Lower lobe of right lung (tissue), 2 donors: ENCODE measurements around the gene SOCS1. TPM values are rescaled to one million over a fixed set of nuclear protein-coding genes. Genes with fewer than 3 reads are reported as not detected.

ENCODE experiments used
- ATAC-seq, 2 donors: fragments of 200-7000 bp; cut with Tn5 transposase; one replicate each; pipeline ENCODE4 v1.9.1; 2020 to 2022; ENCODE audit warnings: mild to moderate bottlenecking in 2 of 2, moderate library complexity in 2 of 2
- DNase-seq: peaks from one replicate; pipeline ENCODE4 v3.0.0-alpha.2; 2020
- H3K27ac ChIP-seq: fragments of 200-600 bp; one replicate; pipeline ENCODE4 v1.8.0; 2022
- H3K27me3 ChIP-seq: fragments of 200-600 bp; one replicate; pipeline ENCODE4 v1.8.0; 2022; ENCODE audit warnings: low read depth
- H3K36me3 ChIP-seq: fragments of 200-600 bp; one replicate; pipeline ENCODE4 v1.8.0; 2022; ENCODE audit warnings: mild to moderate bottlenecking
- H3K4me1 ChIP-seq: fragments of 200-600 bp; one replicate; pipeline ENCODE4 v1.8.0; 2022
- H3K4me3 ChIP-seq: fragments of 200-600 bp; one replicate; pipeline ENCODE4 v1.8.0; 2022; ENCODE audit warnings: mild to moderate bottlenecking
- H3K9me3 ChIP-seq: fragments of 200-600 bp; one replicate; pipeline ENCODE4 v1.8.0; 2022
- CTCF ChIP-seq: fragments of 200-600 bp; IDR thresholded peaks from one replicate; pipeline ENCODE4 v1.8.0; 2022; ENCODE audit warnings: antibody characterized with exemption, mild to moderate bottlenecking
- intact Hi-C: fragments of 100-400 bp; cut with DNase I; formaldehyde crosslinking; loops from one replicate; pipeline ENCODE4 v1.11.0; 2022
- total RNA-seq: library from RNA; stranded (reverse); fragmentation: NEBNext Ultra II Directional; extraction: Animal tissue kit (Norgen Biotek cat#: 25700); gene quantifications from one replicate; pipeline ENCODE4 v1.2.1, GENCODE V29; 2021
- donor health status: DM: no; HTN: yes; CAD: no; lungs with severe emphysema.

Gene SOCS1
- total RNA-seq, 1 donor from 2014 or later, result 17.8 TPM

DNA sequence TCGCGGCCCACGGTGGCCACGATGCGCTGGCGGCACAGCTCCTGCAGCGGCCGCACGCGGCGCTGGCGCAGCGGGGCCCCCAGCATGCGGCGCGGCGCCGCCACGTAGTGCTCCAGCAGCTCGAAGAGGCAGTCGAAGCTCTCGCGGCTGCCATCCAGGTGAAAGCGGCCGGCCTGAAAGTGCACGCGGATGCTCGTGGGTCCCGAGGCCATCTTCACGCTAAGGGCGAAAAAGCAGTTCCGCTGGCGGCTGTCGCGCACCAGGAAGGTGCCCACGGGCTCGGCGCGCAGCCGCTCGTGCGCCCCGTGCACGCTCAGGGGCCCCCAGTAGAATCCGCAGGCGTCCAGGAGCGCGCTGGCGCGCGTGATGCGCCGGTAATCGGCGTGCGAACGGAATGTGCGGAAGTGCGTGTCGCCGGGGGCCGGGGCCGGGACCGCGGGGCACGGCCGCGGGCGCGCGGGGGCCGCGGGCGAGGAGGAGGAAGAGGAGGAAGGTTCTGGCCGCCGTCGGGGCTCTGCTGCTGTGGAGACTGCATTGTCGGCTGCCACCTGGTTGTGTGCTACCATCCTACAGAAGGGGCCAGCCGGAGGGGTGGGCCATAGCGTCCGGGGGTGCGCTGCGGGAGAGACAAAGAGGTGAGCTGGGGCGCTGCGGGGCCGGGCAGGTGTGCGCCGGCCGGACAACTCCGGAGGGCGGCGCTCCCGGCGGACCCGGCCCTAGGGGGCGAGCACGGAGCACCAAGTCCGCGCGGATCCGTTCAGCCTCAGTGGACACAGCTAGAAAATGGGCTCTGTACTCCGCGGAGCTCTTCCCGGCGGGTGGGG, 879 bp downstream of the SOCS1 start:
- peak; percentile 3 to 7 for ATAC-seq
- peak overlapping the region; percentile 98 for H3K27ac ChIP-seq
- DNase-seq, result peak; percentile 74
- intact Hi-C loops, result loop anchor here (5.0 kb wide), 1 partner anchor 283 kb away; no protein-coding TSS in a partner anchor
- TF ChIP-seq CTCF, result no peak
- peaks cover 56% of the 10 kb centered on the region for H3K4me1 ChIP-seq
- no peaks in the 10 kb centered on the region for H3K9me3 ChIP-seq
- peaks cover 5% of the 10 kb centered on the region for H3K36me3 ChIP-seq
- no peaks in the 10 kb centered on the region for H3K27me3 ChIP-seq
- peak overlapping the region; percentile 90 for H3K4me3 ChIP-seq

DNA sequence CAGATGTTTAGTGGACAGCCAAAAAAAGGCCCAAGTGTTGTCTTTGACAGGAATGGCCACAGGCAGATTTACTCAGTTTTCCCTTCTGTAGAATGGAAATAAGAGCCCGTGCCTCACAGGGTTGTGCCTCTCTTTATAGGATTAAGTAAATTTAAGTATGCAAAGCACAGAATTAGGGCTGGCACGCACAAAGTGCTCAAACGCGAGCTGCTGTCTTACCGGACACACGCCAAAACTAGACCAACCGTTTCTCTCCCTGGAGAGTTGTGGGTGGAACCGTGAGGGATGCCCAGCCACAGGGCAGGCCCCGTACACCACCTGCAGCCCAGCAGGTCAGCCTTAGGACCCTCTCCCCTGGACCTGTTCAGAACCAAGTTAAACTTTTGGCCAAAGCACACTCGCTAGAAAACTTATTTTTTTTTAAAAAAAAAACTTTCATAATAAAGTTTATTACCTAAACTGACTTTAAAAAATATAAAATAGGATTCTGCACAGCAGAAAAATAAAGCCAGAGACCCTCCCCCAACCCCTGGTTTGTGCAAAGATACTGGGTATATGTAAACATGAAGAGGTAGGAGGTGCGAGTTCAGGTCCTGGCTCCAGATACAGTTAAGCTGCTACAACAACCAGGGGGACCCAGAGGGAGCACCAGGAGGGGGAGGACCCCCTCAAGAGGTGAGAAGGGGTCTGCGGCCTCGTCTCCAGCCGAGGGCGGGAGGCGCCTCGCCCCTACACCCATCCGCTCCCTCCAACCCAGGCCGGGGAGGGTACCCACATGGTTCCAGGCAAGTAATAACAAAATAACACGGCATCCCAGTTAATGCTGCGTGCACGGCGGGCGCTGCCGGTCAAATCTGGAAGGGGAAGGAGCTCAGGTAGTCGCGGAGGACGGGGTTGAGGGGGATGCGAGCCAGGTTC, 1.8 kb downstream of the SOCS1 start:
- no peak for TF ChIP-seq CTCF
- intact Hi-C loops, result loop anchor here (5.0 kb wide), 1 partner anchor 282 kb away; no protein-coding TSS in a partner anchor
- Histone ChIP-seq H3K27me3 (no peaks in the 10 kb centered on the region), H3K4me3 (peak overlapping the region; percentile 90), H3K36me3 (peaks cover 5% of the 10 kb centered on the region), H3K27ac (peak overlapping the region; percentile 98), H3K9me3 (no peaks in the 10 kb centered on the region), H3K4me1 (peaks cover 49% of the 10 kb centered on the region)
- no peak for ATAC-seq
- no peak for DNase-seq

DNA sequence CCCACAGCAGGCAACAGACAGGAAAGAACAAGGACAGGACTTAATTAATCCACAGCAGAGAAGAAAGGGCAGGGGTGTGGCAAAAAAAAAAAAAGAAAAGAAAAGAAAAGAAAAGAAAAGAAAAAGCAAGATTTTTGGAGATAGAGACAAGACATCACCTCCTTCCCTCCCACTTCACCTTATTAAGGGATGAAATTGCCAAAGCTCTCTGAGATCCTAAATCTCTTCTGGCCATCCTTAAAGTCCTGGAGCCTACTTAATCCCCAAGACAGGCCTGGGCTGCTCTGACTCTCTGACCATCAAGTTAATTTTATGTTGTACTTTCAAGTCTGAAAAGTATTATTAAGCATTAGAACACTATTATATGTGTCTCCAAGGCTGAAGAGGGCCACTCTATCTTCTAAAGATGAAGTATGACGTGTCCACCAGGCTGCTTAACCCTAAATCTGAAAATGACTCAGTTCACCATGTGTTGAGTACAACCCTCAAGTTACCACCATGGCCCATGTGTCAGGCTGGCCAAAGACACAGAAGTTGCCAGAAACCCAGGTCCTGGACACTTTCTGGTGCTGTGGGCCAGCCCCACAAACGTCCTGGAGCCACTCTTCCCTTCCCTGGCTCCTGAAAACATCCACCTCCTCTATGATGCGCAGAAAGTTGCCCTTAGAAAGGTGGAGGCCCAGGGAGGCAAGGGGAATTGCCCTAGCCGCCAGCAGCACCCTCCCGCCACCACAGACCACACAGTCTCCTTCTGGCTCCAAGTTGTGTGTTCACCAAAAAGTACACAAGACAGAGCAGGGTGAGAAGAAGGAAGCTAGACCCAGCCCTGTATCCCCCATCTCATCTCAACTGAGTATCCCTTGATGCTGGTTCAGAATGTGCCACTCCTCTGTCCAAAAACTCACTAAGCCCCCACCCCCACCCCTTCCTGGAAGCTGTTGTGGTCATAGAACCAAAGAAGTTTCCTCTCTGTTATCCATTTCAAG, 2.7 kb downstream of the SOCS1 start:
- no peaks in the 10 kb centered on the region for H3K9me3 ChIP-seq
- H3K4me1 ChIP-seq, result peaks cover 40% of the 10 kb centered on the region
- TF ChIP-seq CTCF, result no peak
- peaks cover 5% of the 10 kb centered on the region for H3K36me3 ChIP-seq
- DNase-seq (no peak), ATAC-seq (no peak)
- H3K27me3 ChIP-seq, result no peaks in the 10 kb centered on the region
- H3K27ac ChIP-seq, result no peak overlapping the region
- peak overlapping the region; percentile 90 for H3K4me3 ChIP-seq
- intact Hi-C loops, result loop anchor here (5.0 kb wide), 1 partner anchor 281 kb away; no protein-coding TSS in a partner anchor

DNA sequence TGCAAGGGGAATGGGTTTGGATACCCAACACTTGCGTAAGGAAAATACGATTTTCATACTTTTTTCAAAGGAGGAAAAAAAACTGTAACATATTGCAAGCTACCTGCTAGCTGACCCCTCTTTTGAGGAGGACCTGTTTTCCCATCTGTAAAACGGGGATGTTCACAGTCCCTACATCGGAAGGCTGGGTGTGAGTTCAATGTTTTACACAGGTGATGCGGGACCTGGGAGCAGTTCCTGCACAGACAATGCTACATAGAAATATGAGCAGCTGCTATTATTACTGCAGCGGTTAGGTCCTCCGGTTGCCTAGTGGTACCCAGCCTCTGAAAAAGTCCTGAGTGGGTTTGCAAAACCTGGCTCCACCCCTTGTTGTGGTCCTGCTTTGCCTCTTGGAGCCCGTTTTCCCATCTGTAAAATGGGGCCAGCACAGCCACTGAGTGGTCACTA, 3.5 kb downstream of the SOCS1 start:
- TF ChIP-seq CTCF, result no peak
- H3K36me3 ChIP-seq, result peaks cover 5% of the 10 kb centered on the region
- DNase-seq, result no peak
- H3K27me3 ChIP-seq, result no peaks in the 10 kb centered on the region
- H3K4me3 ChIP-seq, result peak overlapping the region; percentile 90
- no peak for ATAC-seq
- H3K4me1 ChIP-seq, result peaks cover 34% of the 10 kb centered on the region
- no peaks in the 10 kb centered on the region for H3K9me3 ChIP-seq
- intact Hi-C loops, result loop anchor here (5.0 kb wide), 1 partner anchor 280 kb away; no protein-coding TSS in a partner anchor
- no peak overlapping the region for H3K27ac ChIP-seq
